Measurements from ENCODE around the gene WDFY3.

Gene WDFY3

DNA sequence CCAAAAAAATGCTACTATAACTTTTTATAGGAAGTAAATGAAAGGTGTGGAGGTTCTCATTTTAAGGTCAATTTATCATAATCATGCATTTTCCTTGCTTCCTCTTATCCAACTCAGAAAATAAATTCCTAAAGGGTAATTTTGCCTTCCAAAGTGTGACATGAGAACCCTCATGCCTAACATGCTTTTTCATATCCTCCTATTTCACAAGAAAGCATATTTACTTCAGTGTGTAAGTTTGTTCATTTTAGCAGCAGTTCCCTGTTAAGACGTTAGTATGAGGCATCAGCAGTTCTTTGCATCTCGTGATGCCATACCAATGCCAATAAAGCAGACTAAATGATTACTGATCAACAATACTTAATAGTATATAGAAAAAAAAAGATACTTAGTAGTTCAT is 18.4 kb downstream of the WDFY3 start:
- no peak for DNase-seq (ENCODE audit: low read depth, low spot score)

- no peak for DNase-seq (ENCODE audit: low read depth, low spot score)
These were observed 21.5 kb downstream of the WDFY3 start for GRCh38 chr4:84944947-84945346.

- no peak for DNase-seq (ENCODE audit: low read depth, low spot score)
These were observed 25.5 kb downstream of the WDFY3 start for GRCh38 chr4:84940960-84941359.

DNA sequence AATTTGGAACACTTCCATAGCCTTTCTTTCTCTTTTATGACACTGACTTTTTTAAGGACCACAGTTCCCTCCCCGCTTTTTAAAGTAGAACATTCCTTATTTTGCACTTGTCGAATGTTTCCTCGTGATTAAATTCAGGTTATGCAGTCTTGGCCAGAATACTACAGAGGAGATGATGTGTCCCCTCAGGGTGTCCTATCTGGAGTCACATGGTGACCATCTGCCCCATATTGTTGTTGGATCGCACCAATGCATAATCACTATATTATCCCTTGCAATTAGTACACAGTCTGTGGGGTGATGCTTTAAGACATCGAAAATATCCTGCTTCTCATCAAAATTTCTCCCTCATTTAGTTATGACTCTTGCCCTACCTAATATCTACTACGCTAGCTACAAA is 27.4 kb downstream of the WDFY3 start:
- DNase-seq (ENCODE audit: low read depth, low spot score), result no peak

DNA sequence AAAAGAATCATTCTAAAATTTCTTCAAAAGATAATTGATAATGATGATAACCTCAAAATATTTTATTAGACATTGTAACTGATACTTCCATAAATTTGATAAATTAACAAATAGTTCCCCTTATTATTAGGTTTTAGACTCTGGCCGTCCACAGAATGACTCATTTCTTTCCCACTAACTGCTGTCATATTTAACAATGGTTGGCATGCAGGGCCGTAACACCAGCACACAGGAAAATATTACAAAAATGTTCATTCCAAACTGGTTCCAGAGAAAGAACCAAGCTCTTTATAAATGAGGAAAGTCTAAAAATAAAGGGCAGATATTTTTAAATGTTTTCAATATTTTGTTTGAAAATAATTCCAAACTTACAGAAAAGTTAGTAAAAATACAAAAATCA is 28.2 kb downstream of the WDFY3 start:
- no peak for DNase-seq (ENCODE audit: low read depth, low spot score)

GRCh38 chr4:84937381-84937977 is 29.0 kb downstream of the WDFY3 start:
- no peak for DNase-seq (ENCODE audit: low read depth, low spot score)

DNA sequence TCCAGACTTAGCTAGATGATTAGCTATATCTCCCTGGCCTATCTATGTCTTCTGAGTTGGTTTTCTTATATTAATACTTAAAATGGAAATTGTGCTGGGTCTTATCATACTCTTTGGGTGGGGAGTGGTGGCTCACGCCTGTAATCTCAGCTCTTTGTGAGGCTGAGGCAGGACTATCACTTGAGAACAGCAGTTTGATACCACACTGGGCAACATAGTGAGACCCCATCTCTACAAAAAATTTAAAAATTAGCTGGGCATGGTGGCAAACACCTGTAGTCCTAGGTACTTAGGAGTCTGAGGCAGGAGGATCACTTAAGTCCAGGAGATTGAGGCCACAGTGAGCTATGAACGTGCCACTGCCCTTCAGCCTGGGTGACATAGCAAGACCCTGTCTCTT is 30.4 kb downstream of the WDFY3 start:
- no peak for DNase-seq (ENCODE audit: low read depth, low spot score)

DNA sequence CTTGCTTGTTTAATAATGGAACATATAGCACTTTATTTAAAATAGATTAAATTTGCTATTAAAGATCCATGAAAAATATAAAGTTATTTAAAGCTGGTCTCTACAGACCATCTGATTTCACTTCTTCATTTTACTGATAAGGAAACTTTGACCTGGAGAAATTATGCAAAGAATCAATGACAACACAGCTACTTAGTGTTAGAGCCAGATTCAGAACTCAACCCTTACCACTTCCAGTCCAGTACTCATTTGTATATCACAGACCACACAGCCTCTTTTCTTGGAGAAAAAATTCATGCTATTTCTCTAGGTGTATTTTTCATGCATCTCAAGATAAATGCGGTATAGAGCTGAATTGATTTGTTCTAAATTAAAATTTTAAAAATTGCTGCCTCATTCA is 34.0 kb downstream of the WDFY3 start:
- no peak for DNase-seq (ENCODE audit: low read depth, low spot score)

GRCh38 chr4:84931961-84932360 is 34.5 kb downstream of the WDFY3 start:
- no peak for DNase-seq (ENCODE audit: low read depth, low spot score)

DNA sequence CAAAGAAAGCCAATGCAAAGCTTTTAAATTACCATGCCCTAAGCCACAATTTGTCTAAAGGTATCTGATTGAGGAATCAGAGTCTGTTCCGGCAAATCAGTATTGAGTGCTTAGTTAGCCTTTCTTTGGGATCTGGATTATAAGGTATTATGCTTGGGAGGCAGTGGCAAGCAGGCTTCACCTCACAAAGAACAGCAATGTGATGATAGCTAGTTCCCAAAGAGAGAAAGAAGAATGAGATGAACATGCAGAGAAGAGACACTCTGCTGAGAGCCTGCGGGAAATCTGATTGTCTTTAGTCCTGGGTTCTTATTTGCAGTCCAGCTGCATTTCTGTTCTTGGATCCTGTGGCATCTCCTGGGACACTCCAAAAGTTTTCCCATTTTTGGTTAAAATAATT is 35.2 kb downstream of the WDFY3 start:
- DNase-seq (ENCODE audit: low read depth, low spot score), result no peak

GRCh38 chr4:84928089-84928488 is 38.4 kb downstream of the WDFY3 start:
- DNase-seq (ENCODE audit: low read depth, low spot score), result no peak

- DNase-seq (ENCODE audit: low read depth, low spot score), result no peak
These were observed 39.1 kb downstream of the WDFY3 start for GRCh38 chr4:84927428-84927827.

- DNase-seq (ENCODE audit: low read depth, low spot score), result no peak
These were observed 40.9 kb downstream of the WDFY3 start for GRCh38 chr4:84925558-84925957.

DNA sequence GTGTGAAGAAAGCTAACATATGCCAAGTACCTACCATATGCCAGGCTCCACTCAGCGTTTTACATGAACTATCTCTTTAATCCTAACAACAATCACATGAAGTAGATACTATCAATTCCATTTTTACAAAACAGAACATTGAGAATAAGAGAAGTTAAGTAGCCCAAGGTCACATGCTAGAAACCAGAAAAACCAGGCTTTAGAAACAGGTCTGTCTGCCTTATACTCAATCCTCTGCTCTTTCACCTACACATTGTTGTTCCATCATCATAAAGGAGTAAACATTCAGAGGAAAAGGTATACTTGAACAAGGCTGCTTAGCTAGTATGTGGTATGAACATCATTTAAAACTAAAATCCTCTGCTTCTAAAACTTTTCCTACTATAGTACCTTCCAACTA is 42.1 kb downstream of the WDFY3 start:
- DNase-seq (ENCODE audit: low read depth, low spot score), result no peak

- no peak for DNase-seq (ENCODE audit: low read depth, low spot score)
These were observed 45.9 kb downstream of the WDFY3 start for GRCh38 chr4:84920617-84921016.

DNA sequence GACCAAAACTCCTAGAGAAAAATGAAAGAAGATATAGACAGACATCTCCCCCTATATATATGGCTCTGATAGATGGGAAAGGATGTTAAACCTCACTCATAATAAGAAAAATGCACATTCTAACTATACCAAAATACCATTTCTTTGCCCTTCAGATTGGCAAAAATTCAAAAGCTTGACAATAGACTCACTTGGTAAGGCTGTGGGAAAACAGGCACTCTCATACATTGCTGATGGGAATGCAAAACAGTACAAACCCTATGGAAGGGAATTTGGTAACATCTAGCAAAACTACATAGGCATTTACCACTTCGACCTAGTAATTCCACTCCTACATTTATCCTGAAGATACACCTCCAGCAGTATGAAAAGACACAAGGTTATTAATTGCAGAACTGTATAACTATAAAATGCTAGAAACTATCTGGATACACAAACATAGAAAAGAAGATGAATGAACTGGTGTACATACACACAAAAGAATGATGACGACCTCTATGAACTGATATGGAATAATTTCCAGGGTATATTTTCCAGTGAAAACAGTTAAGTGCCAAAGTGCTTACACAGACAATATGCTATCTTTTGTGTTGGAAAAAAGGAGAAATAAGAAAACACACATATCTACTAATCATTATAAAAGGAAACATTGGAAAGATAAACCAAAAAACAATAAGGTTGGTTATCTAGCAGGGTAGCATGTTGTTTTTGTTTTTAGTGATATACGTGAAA is 48.5 kb downstream of the WDFY3 start:
- no peak for DNase-seq (ENCODE audit: low read depth, low spot score)

DNA sequence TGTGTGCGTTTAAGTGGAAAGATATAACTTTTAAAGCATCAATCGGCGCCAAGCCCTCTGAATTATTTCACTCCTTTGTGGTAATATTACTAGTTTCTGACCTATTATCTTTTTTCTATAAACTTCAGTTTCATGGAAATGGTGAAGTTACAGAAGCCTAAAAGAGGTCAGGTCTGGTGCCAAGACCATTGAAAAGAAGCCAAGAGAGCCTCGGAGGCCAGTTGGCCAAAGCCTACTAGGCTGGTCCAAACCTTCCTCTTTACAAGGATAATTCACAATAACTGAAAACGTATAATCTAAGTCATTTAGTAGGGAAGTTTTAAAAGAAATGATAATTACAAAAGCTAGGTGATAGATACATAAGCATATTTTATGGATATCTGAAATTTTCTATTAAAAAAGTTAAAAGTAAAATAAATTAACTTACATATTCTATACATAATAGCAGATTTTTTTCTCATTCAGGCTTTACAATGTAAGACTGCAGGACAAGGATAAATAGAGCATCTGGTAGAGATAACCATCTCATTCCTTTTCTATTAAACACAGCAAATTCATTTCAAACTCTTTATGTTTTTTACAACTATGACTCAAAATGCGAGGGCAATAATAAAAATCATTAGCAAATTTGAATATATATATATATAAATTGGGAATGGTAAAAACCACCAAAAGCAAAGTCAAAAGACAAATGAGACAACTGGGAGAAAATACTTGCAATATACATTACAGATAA is 49.2 kb downstream of the WDFY3 start:
- no peak for DNase-seq (ENCODE audit: low read depth, low spot score)

DNA sequence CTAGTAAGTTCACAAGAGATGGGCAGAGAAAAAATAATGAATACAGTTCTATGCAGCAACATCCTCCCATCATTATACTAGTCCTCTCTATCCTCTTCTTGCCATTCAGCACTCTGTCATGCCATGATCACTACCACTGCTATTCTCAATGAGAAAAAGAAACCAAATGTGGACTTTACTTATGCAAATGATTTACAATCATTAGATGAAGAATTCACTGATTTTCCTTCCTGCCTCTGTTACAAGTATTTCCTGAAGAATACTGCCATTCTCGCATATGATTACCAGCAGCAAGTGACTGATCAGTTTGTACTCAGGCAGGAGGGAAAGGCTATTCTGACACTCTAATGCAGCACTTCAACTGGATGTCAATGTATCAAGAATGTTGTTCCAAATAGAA is 50.3 kb downstream of the WDFY3 start:
- no peak for DNase-seq (ENCODE audit: low read depth, low spot score)

GRCh38 chr4:84915396-84915780 is 51.1 kb downstream of the WDFY3 start:
- no peak for DNase-seq (ENCODE audit: low read depth, low spot score)

- no peak for DNase-seq (ENCODE audit: low read depth, low spot score)
These were observed 51.6 kb downstream of the WDFY3 start for GRCh38 chr4:84914686-84915395.

DNA sequence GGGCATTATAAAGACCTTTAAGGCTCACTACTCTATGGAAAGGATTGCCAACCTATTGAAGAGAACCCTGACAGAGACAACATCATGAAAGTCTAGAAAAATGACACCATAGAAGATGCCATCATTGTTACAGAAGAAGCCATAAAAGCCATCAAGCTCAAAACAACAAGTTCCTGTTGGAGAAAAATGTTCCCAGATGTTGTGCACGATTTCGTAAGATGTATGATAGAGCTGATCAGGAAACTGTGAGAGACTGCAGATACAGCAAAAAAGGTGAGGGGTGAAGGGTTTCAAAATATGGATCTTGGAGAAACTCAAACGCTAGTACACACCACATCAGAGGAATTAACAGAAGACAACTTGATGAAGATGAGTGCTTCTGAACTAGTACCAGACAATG is 53.3 kb downstream of the WDFY3 start:
- DNase-seq (ENCODE audit: low read depth, low spot score), result no peak

GRCh38 chr4:84912741-84913140 is 53.7 kb downstream of the WDFY3 start:
- DNase-seq (ENCODE audit: low read depth, low spot score), result no peak

Measured in ELF-1 (cell line).